Activated CD4-positive, alpha-beta T cell treated with anti-CD3 and anti-CD28 coated beads, Interleukin-2, amount 10 ng/mL, durations not matched to agents 24 days and 14 days (primary cell): Measurements from ENCODE around the gene YIPF5. TPM values are rescaled to one million over a fixed set of nuclear protein-coding genes. Genes with fewer than 3 reads are reported as not detected.

Experiments
- DNase-seq: peaks from one replicate; pipeline ENCODE4 v3.0.0; 2022
- H3K27ac Mint-ChIP-seq: one replicate; pipeline ENCODE4 v1.8.0; 2022; ENCODE audit warnings: mild to moderate bottlenecking, mixed read lengths
- H3K27me3 Mint-ChIP-seq: one replicate; pipeline ENCODE4 v1.8.0; 2022; ENCODE audit warnings: mixed read lengths
- H3K36me3 Mint-ChIP-seq: one replicate; pipeline ENCODE4 v1.8.0; 2022; ENCODE audit warnings: low read depth, mild to moderate bottlenecking, mixed read lengths
- H3K4me1 Mint-ChIP-seq: one replicate; pipeline ENCODE4 v1.8.0; 2021; ENCODE audit warnings: mixed read lengths
- H3K4me3 Mint-ChIP-seq: one replicate; pipeline ENCODE4 v1.8.0; 2022; ENCODE audit warnings: mild to moderate bottlenecking, moderate library complexity, mixed read lengths
- H3K9me3 Mint-ChIP-seq: one replicate; pipeline ENCODE4 v1.8.0; 2021; ENCODE audit warnings: mixed read lengths
- intact Hi-C: fragments of 100-400 bp; cut with micrococcal nuclease; formaldehyde crosslinking; loops from one replicate; pipeline ENCODE4 v1.15.1; 2023
- total RNA-seq: library from RNA; stranded (reverse); gene quantifications from 2 replicates; pipeline ENCODE4 v1.2.3, GENCODE V29; 2022

Gene YIPF5
- total RNA-seq, 1 donor from 2014 or later: 32.0 TPM

GRCh38 chr5:144131261-144131660 is 39.2 kb downstream of the YIPF5 start:
- no peak overlapping the region for H3K4me3 Mint-ChIP-seq
- intact Hi-C loops: no loop called here
- peaks cover 4% of the 10 kb centered on the region for H3K4me1 Mint-ChIP-seq
- H3K27ac Mint-ChIP-seq: no peak overlapping the region
- no peak for DNase-seq
- no peaks in the 10 kb centered on the region for H3K9me3 Mint-ChIP-seq
- no peaks in the 10 kb centered on the region for H3K36me3 Mint-ChIP-seq
- peaks cover 14% of the 10 kb centered on the region for H3K27me3 Mint-ChIP-seq

GRCh38 chr5:144130306-144130705 is 40.2 kb downstream of the YIPF5 start:
- H3K36me3 Mint-ChIP-seq: no peaks in the 10 kb centered on the region
- peaks cover 8% of the 10 kb centered on the region for H3K27me3 Mint-ChIP-seq
- H3K4me1 Mint-ChIP-seq: no peaks in the 10 kb centered on the region
- no peak for DNase-seq
- H3K4me3 Mint-ChIP-seq: no peak overlapping the region
- intact Hi-C loops: no loop called here
- no peaks in the 10 kb centered on the region for H3K9me3 Mint-ChIP-seq
- no peak overlapping the region for H3K27ac Mint-ChIP-seq

- no peaks in the 10 kb centered on the region for H3K36me3 Mint-ChIP-seq
- no peaks in the 10 kb centered on the region for H3K4me1 Mint-ChIP-seq
- no peaks in the 10 kb centered on the region for H3K9me3 Mint-ChIP-seq
- no peak overlapping the region for H3K27ac Mint-ChIP-seq
- H3K4me3 Mint-ChIP-seq: no peak overlapping the region
- no peak for DNase-seq
- peaks cover 5% of the 10 kb centered on the region for H3K27me3 Mint-ChIP-seq
- intact Hi-C loops: no loop called here
Observed at GRCh38 chr5:144128844-144129243, 41.6 kb downstream of the YIPF5 start.

- intact Hi-C loops: no loop called here
- no peaks in the 10 kb centered on the region for H3K36me3 Mint-ChIP-seq
- no peak overlapping the region for H3K27ac Mint-ChIP-seq
- DNase-seq: no peak
- no peak overlapping the region for H3K4me3 Mint-ChIP-seq
- H3K9me3 Mint-ChIP-seq: no peaks in the 10 kb centered on the region
- H3K27me3 Mint-ChIP-seq: peaks cover 3% of the 10 kb centered on the region
- H3K4me1 Mint-ChIP-seq: no peaks in the 10 kb centered on the region
Observed at GRCh38 chr5:144126707-144127106, 43.8 kb downstream of the YIPF5 start.

- intact Hi-C loops: no loop called here
- H3K27ac Mint-ChIP-seq: no peak overlapping the region
- peaks cover 1% of the 10 kb centered on the region for H3K27me3 Mint-ChIP-seq
- no peak overlapping the region for H3K4me3 Mint-ChIP-seq
- H3K9me3 Mint-ChIP-seq: peaks cover 5% of the 10 kb centered on the region
- H3K36me3 Mint-ChIP-seq: no peaks in the 10 kb centered on the region
- H3K4me1 Mint-ChIP-seq: no peaks in the 10 kb centered on the region
- DNase-seq: no peak
Observed at GRCh38 chr5:144125163-144125726, 45.2 kb downstream of the YIPF5 start.

GRCh38 chr5:144122641-144123040 is 47.8 kb downstream of the YIPF5 start:
- peaks cover 5% of the 10 kb centered on the region for H3K9me3 Mint-ChIP-seq
- H3K27ac Mint-ChIP-seq: no peak overlapping the region
- intact Hi-C loops: no loop called here
- H3K4me3 Mint-ChIP-seq: no peak overlapping the region
- no peak for DNase-seq
- H3K36me3 Mint-ChIP-seq: no peaks in the 10 kb centered on the region
- no peaks in the 10 kb centered on the region for H3K4me1 Mint-ChIP-seq
- H3K27me3 Mint-ChIP-seq: peaks cover 6% of the 10 kb centered on the region

- H3K27me3 Mint-ChIP-seq: peaks cover 10% of the 10 kb centered on the region
- H3K36me3 Mint-ChIP-seq: no peaks in the 10 kb centered on the region
- H3K9me3 Mint-ChIP-seq: peaks cover 5% of the 10 kb centered on the region
- H3K4me1 Mint-ChIP-seq: no peaks in the 10 kb centered on the region
- DNase-seq: no peak
- intact Hi-C loops: no loop called here
- H3K27ac Mint-ChIP-seq: no peak overlapping the region
- H3K4me3 Mint-ChIP-seq: no peak overlapping the region
Observed at GRCh38 chr5:144122081-144122480, 48.4 kb downstream of the YIPF5 start.

- H3K4me1 Mint-ChIP-seq: no peaks in the 10 kb centered on the region
- no peaks in the 10 kb centered on the region for H3K36me3 Mint-ChIP-seq
- H3K27me3 Mint-ChIP-seq: peaks cover 10% of the 10 kb centered on the region
- H3K4me3 Mint-ChIP-seq: no peak overlapping the region
- H3K27ac Mint-ChIP-seq: no peak overlapping the region
- intact Hi-C loops: no loop called here
- H3K9me3 Mint-ChIP-seq: peaks cover 5% of the 10 kb centered on the region
- DNase-seq: no peak
Observed at GRCh38 chr5:144121577-144121976, 48.9 kb downstream of the YIPF5 start.

- Mint-ChIP-seq H3K27me3 (peaks cover 10% of the 10 kb centered on the region), H3K27ac (no peak overlapping the region), H3K4me3 (no peak overlapping the region), H3K36me3 (no peaks in the 10 kb centered on the region), H3K9me3 (peaks cover 5% of the 10 kb centered on the region), H3K4me1 (no peaks in the 10 kb centered on the region)
- no peak for DNase-seq
- intact Hi-C loops: no loop called here
Observed at GRCh38 chr5:144120661-144121180, 49.7 kb downstream of the YIPF5 start.

GRCh38 chr5:144117412-144117811 is 53.0 kb downstream of the YIPF5 start:
- no peak for DNase-seq
- Mint-ChIP-seq H3K4me1 (no peaks in the 10 kb centered on the region), H3K36me3 (no peaks in the 10 kb centered on the region), H3K27ac (no peak overlapping the region), H3K9me3 (peaks cover 5% of the 10 kb centered on the region), H3K27me3 (peaks cover 14% of the 10 kb centered on the region), H3K4me3 (no peak overlapping the region)
- intact Hi-C loops: no loop called here

GRCh38 chr5:144114571-144114970 is 55.9 kb downstream of the YIPF5 start:
- H3K36me3 Mint-ChIP-seq: no peaks in the 10 kb centered on the region
- H3K9me3 Mint-ChIP-seq: no peaks in the 10 kb centered on the region
- no peak overlapping the region for H3K4me3 Mint-ChIP-seq
- no peak for DNase-seq
- H3K27ac Mint-ChIP-seq: no peak overlapping the region
- no peaks in the 10 kb centered on the region for H3K4me1 Mint-ChIP-seq
- intact Hi-C loops: no loop called here
- H3K27me3 Mint-ChIP-seq: peaks cover 23% of the 10 kb centered on the region

Other genes starting within 250 kb of the YIPF5 start
- gene KCTD16, start 214 bp upstream of the YIPF5 start, total RNA-seq: not detected in 2 replicates